ENCODE measurements around the gene DDX42. TPM values are rescaled to one million over a fixed set of nuclear protein-coding genes. Genes with fewer than 3 reads are reported as not detected.

DDX42 gene
- total and polyA plus RNA-seq, 2 of the 13 experiments (the other 11 are each of a cell fraction or from before 2014, with no cell fraction given): 87.2 to 92.9 TPM

DNA sequence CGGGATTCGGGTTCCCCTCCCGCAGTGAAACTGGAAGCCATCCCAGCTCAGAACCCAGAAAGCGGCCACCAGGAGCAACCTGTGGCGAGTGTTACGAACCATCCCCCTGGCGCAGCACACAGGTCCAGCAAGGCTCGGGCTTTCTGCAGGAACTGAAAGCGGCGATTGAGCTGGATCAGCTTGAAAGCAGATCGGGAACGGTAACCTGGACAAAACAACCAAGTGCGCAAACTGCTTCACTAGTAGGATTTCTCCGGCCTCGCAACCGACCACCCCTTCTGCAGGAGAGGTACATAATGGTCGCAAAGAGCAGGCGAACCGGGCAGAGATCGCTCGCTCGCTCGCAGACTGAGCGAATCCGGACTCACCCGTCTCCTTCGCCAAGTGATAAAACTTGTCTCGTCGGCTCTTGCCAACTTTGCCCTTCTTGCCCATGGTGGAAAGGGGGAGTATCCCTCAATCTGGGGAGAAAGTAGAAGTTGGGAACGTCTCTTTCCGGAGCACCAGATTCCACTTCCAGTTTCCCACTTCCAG is 52.6 kb downstream of the DDX42 start (continued):
- TF ChIP-seq ZNF567 (CRISPR knock-in tag; IDR thresholded peaks at IDR 0.05; ENCODE audit: borderline replicate concordance) (0 out of 2 replicates have a peak, but pooled peaks have one; percentile 26), GATAD2A (CRISPR knock-in tag; IDR thresholded peaks at IDR 0.05) (no peak), JDP2 (CRISPR knock-in tag; IDR thresholded peaks at IDR 0.05; ENCODE audit: borderline replicate concordance) (no peak), ZNF607 (CRISPR knock-in tag; IDR thresholded peaks at IDR 0.05; ENCODE audit: borderline replicate concordance) (no peak), RBM22 (optimal IDR thresholded peaks at IDR 0.05; ENCODE audit: low read length) (no peak), RBAK (CRISPR knock-in tag; IDR thresholded peaks at IDR 0.05) (no peak), NRL (CRISPR knock-in tag; IDR thresholded peaks at IDR 0.05; ENCODE audit: borderline replicate concordance) (0 out of 2 replicates have a peak, but pooled peaks have one; percentile 11), ZBTB3 (CRISPR knock-in tag; IDR thresholded peaks at IDR 0.05; ENCODE audit: borderline replicate concordance, low read depth) (no peak), ZNF343 (CRISPR knock-in tag; IDR thresholded peaks at IDR 0.05) (no peak), ZBTB21 (CRISPR knock-in tag; IDR thresholded peaks at IDR 0.05) (no peak), KLF6 (CRISPR knock-in tag; IDR thresholded peaks at IDR 0.05) (no peak), POLR2G (IDR thresholded peaks at IDR 0.05; ENCODE audit: low read depth, low read length) (no peak), TSC22D2 (CRISPR knock-in tag; IDR thresholded peaks at IDR 0.05; ENCODE audit: borderline replicate concordance) (no peak), ZNF781 (CRISPR knock-in tag; IDR thresholded peaks at IDR 0.05; ENCODE audit: borderline replicate concordance, not compliant biosample characterization) (no peak), GFI1 (CRISPR knock-in tag; IDR thresholded peaks at IDR 0.05; ENCODE audit: borderline replicate concordance) (no peak), SETDB1 (CRISPR knock-in tag; IDR thresholded peaks at IDR 0.05; ENCODE audit: borderline replicate concordance) (no peak), REPIN1 (CRISPR knock-in tag; IDR thresholded peaks at IDR 0.05; ENCODE audit: borderline replicate concordance, low read depth) (peak; percentile 48; the same call in 1 of the 2 replicates)
- TF ChIP-seq, protein P1, sequence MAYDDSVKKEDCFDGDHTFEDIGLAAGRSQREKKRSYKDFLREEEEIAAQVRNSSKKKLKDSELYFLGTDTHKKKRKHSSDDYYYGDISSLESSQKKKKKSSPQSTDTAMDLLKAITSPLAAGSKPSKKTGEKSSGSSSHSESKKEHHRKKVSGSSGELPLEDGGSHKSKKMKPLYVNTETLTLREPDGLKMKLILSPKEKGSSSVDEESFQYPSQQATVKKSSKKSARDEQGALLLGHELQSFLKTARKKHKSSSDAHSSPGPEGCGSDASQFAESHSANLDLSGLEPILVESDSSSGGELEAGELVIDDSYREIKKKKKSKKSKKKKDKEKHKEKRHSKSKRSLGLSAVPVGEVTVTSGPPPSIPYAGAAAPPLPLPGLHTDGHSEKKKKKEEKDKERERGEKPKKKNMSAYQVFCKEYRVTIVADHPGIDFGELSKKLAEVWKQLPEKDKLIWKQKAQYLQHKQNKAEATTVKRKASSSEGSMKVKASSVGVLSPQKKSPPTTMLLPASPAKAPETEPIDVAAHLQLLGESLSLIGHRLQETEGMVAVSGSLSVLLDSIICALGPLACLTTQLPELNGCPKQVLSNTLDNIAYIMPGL (CRISPR knock-in tag; IDR thresholded peaks at IDR 0.05; ENCODE audit: borderline replicate concordance in 1 of 2, low read depth in 1 of 2): no peak
- TF ChIP-seq, protein P2, sequence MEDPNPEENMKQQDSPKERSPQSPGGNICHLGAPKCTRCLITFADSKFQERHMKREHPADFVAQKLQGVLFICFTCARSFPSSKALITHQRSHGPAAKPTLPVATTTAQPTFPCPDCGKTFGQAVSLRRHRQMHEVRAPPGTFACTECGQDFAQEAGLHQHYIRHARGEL (CRISPR knock-in tag; IDR thresholded peaks at IDR 0.05): no peak
- TF ChIP-seq, protein P3, sequence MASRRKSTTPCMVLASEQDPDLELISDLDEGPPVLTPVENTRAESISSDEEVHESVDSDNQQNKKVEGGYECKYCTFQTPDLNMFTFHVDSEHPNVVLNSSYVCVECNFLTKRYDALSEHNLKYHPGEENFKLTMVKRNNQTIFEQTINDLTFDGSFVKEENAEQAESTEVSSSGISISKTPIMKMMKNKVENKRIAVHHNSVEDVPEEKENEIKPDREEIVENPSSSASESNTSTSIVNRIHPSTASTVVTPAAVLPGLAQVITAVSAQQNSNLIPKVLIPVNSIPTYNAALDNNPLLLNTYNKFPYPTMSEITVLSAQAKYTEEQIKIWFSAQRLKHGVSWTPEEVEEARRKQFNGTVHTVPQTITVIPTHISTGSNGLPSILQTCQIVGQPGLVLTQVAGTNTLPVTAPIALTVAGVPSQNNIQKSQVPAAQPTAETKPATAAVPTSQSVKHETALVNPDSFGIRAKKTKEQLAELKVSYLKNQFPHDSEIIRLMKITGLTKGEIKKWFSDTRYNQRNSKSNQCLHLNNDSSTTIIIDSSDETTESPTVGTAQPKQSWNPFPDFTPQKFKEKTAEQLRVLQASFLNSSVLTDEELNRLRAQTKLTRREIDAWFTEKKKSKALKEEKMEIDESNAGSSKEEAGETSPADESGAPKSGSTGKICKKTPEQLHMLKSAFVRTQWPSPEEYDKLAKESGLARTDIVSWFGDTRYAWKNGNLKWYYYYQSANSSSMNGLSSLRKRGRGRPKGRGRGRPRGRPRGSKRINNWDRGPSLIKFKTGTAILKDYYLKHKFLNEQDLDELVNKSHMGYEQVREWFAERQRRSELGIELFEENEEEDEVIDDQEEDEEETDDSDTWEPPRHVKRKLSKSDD (CRISPR knock-in tag; IDR thresholded peaks at IDR 0.05; ENCODE audit: low read depth): no peak
- TF ChIP-seq, protein P4, sequence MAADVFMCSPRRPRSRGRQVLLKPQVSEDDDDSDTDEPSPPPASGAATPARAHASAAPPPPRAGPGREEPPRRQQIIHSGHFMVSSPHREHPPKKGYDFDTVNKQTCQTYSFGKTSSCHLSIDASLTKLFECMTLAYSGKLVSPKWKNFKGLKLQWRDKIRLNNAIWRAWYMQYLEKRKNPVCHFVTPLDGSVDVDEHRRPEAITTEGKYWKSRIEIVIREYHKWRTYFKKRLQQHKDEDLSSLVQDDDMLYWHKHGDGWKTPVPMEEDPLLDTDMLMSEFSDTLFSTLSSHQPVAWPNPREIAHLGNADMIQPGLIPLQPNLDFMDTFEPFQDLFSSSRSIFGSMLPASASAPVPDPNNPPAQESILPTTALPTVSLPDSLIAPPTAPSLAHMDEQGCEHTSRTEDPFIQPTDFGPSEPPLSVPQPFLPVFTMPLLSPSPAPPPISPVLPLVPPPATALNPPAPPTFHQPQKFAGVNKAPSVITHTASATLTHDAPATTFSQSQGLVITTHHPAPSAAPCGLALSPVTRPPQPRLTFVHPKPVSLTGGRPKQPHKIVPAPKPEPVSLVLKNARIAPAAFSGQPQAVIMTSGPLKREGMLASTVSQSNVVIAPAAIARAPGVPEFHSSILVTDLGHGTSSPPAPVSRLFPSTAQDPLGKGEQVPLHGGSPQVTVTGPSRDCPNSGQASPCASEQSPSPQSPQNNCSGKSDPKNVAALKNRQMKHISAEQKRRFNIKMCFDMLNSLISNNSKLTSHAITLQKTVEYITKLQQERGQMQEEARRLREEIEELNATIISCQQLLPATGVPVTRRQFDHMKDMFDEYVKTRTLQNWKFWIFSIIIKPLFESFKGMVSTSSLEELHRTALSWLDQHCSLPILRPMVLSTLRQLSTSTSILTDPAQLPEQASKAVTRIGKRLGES (CRISPR knock-in tag; IDR thresholded peaks at IDR 0.05; ENCODE audit: borderline replicate concordance): no peak; the same call in 1 of the 2 replicates
